Tibial artery (tissue), 4 donors: ENCODE data around the gene PRR15L.

ENCODE experiments used
- DNase-seq, 2 donors: peaks; one replicate each; pipeline ENCODE4 v3.0.0-alpha.2; 2019
- H3K27ac ChIP-seq, 2 donors: fragments of 200-600 bp; sonication (generic) in 1 of 2; 1 replicate in 1 of 2; 2 replicates in 1 of 2; pipeline ENCODE4 v1.5.1; 2018 to 2019; ENCODE audit warnings: mild to moderate bottlenecking in 1 of 2
- H3K27me3 ChIP-seq, 2 donors: fragments of 200-600 bp; sonication (generic) in 1 of 2; one replicate each; pipeline versions ENCODE4 v1.5.1 to v1.6.0; 2016 to 2019
- H3K36me3 ChIP-seq, 3 donors: fragments of 200-600 bp; sonication (generic) in 2 of 3; one replicate each; pipeline ENCODE4 v1.5.1; 2016 to 2019; ENCODE audit warnings: mild to moderate bottlenecking in 2 of 3
- H3K4me1 ChIP-seq, 4 donors: fragments of 200-600 bp; sonication (generic) in 2 of 4; 1 replicate in 3 of 4; 2 replicates in 1 of 4; pipeline ENCODE4 v1.5.1; 2016 to 2019
- H3K4me3 ChIP-seq, 2 donors: fragments of 200-600 bp; sonication (generic) in 1 of 2; 1 replicate in 1 of 2; 2 replicates in 1 of 2; pipeline ENCODE4 v1.5.1; 2018 to 2019; ENCODE audit warnings: mild to moderate bottlenecking in 2 of 2
- H3K9me3 ChIP-seq, 3 donors: fragments of 200-600 bp; sonication (generic) in 1 of 3; one replicate each; pipeline ENCODE4 v1.5.1; 2016 to 2019
- intact Hi-C: fragments of 100-400 bp; cut with DNase I; formaldehyde crosslinking; loops from one replicate; pipeline ENCODE4 v1.15.0; 2023; ENCODE audit warnings: low total_unique reads
- TF ChIP-seq, protein P1 (sequence below), 2 experiments: fragments of 200-600 bp in 1 of 2; fragments of 450-650 bp in 1 of 2; IDR thresholded peaks; one replicate each; pipeline ENCODE4 v1.5.1; 2017 to 2019; ENCODE audit warnings: antibody characterized with exemption in 2 of 2, mild to moderate bottlenecking in 1 of 2, moderate library complexity in 1 of 2

PRR15L gene

GRCh38 chr17:47964856-47965255 lies 7.2 kb upstream of the PRR15L start:
- intact Hi-C loops = loop anchor here (10.0 kb wide), 1 partner anchor 80 kb away; no protein-coding TSS in a partner anchor
- H3K27ac ChIP-seq = no peak overlapping the region

GRCh38 chr17:47962901-47963300 lies 5.2 kb upstream of the PRR15L start:
- Histone ChIP-seq H3K4me3 (no peak overlapping the region), H3K27me3 (no peaks in the 10 kb centered on the region), H3K9me3 (no peaks in the 10 kb centered on the region), H3K27ac (no peak overlapping the region), H3K4me1 (peaks cover 0 to 6% (median 0%) of the 10 kb centered on the region in 4 donors), H3K36me3 (no peaks in the 10 kb centered on the region)
- DNase-seq = no peak
- TF ChIP-seq, protein P1, sequence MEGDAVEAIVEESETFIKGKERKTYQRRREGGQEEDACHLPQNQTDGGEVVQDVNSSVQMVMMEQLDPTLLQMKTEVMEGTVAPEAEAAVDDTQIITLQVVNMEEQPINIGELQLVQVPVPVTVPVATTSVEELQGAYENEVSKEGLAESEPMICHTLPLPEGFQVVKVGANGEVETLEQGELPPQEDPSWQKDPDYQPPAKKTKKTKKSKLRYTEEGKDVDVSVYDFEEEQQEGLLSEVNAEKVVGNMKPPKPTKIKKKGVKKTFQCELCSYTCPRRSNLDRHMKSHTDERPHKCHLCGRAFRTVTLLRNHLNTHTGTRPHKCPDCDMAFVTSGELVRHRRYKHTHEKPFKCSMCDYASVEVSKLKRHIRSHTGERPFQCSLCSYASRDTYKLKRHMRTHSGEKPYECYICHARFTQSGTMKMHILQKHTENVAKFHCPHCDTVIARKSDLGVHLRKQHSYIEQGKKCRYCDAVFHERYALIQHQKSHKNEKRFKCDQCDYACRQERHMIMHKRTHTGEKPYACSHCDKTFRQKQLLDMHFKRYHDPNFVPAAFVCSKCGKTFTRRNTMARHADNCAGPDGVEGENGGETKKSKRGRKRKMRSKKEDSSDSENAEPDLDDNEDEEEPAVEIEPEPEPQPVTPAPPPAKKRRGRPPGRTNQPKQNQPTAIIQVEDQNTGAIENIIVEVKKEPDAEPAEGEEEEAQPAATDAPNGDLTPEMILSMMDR (IDR thresholded peaks at IDR 0.05) = no peak
- intact Hi-C loops = loop anchor here (10.0 kb wide), 1 partner anchor 78 kb away; no protein-coding TSS in a partner anchor

More at GRCh38 chr17:47964856-47965255, 7.2 kb upstream of the PRR15L start:
- Histone ChIP-seq H3K36me3 (no peaks in the 10 kb centered on the region), H3K27me3 (no peaks in the 10 kb centered on the region), H3K4me3 (no peak overlapping the region), H3K4me1 (peaks cover 0 to 6% (median 0%) of the 10 kb centered on the region in 4 donors), H3K9me3 (no peaks in the 10 kb centered on the region)
- DNase-seq = no peak
- TF ChIP-seq, protein P1 (IDR thresholded peaks at IDR 0.05) = no peak

GRCh38 chr17:47961406-47961805 lies 3.7 kb upstream of the PRR15L start:
- H3K4me1 ChIP-seq = no peaks in the 10 kb centered on the region
- intact Hi-C loops = loop anchor here (10.0 kb wide), 1 partner anchor 77 kb away; no protein-coding TSS in a partner anchor
- H3K27ac ChIP-seq = no peak overlapping the region
- H3K27me3 ChIP-seq = no peaks in the 10 kb centered on the region
- DNase-seq = no peak
- H3K4me3 ChIP-seq = no peak overlapping the region
- H3K9me3 ChIP-seq = no peaks in the 10 kb centered on the region
- no peaks in the 10 kb centered on the region for H3K36me3 ChIP-seq
- TF ChIP-seq, protein P1 (IDR thresholded peaks at IDR 0.05) = no peak

DNA sequence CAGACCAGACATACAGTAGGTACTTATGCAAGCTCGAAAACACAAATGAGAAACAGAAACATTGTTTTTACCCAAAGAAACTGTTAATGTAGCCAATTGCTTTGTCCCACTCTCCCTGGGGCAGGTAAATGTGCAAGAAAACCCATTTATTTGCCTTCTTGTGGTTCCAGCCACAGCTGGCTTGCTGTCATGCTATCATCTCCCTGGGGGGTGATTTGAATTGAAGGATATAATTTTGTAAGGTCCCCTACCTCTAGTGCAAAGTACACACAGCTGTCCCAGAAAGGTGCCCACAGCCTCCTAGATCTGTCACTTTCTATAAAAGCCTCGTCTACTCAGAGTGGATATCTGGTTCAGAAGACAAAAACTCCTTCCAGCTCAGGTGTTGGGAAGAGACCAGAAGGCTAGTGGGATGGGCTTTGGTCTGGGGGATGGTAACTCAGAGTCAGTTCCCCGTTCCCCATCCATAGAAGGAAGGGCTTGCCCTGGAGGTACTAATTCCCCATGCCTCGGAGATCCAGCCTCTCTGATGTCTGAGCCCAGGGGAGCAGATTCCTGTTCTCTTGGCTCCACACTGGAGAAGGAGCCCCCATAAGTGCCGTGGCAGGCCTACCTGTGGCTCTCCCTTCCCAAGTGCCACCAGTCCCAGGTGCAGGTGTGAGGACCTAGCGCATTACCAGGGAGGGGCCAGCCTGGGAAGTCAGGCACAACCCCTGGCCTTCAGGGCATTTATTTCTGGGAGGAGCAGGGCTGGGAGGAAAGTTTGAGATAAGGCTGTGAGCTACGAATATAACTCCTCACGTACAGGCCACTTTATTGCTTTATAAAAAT lies 2.4 kb upstream of the PRR15L start:
- intact Hi-C loops = loop anchor here (10.0 kb wide), 1 partner anchor 75 kb away; no protein-coding TSS in a partner anchor
- Histone ChIP-seq H3K27me3 (no peaks in the 10 kb centered on the region), H3K4me3 (no peak overlapping the region), H3K9me3 (no peaks in the 10 kb centered on the region), H3K27ac (no peak overlapping the region), H3K4me1 (peaks cover 0 to 5% (median 0%) of the 10 kb centered on the region in 4 donors), H3K36me3 (no peaks in the 10 kb centered on the region)
- DNase-seq = no peak
- TF ChIP-seq, protein P1 (IDR thresholded peaks at IDR 0.05) = no peak

- no peak overlapping the region for H3K4me3 ChIP-seq
- intact Hi-C loops = no loop called here
- TF ChIP-seq, protein P1 (IDR thresholded peaks at IDR 0.05) = no peak
- peaks cover 0 to 5% (median 0%) of the 10 kb centered on the region in 4 donors for H3K4me1 ChIP-seq
- no peaks in the 10 kb centered on the region for H3K27me3 ChIP-seq
- H3K9me3 ChIP-seq = no peaks in the 10 kb centered on the region
- DNase-seq = no peak
- H3K36me3 ChIP-seq = peaks cover 0 to 7% (median 0%) of the 10 kb centered on the region in 3 donors
- no peak overlapping the region for H3K27ac ChIP-seq
These were observed 692 bp downstream of the PRR15L start for GRCh38 chr17:47956791-47957590.
